Measurements from ENCODE around the gene CMTM4. TPM values are rescaled to one million over a fixed set of nuclear protein-coding genes. Genes with fewer than 3 reads are reported as not detected.
A peak's percentile ranks its signal among the peaks of the same experiment; 100 is the strongest.

CMTM4 gene
- total and polyA plus RNA-seq, 11 donors, result 4.5 to 22.5 (median 12.2) TPM

- H3K36me3 ChIP-seq, result no peaks in the 10 kb centered on the region
- intact Hi-C loops (cut with DNase I), result no loop called here
- DNase-seq (no peak), ATAC-seq (no peak)
- no peak overlapping the region for H3K27ac ChIP-seq
- no peak for TF ChIP-seq POLR2A (IDR thresholded peaks at IDR 0.05)
- TF ChIP-seq CTCF (IDR thresholded peaks at IDR 0.05), result no peak
- WGBS, 4 donors, result 88 to 97% (median 92%) methylated on average over 2 of the region's 2 CpGs
- H3K4me1 ChIP-seq, result peaks cover 2 to 40% (median 14%) of the 10 kb centered on the region in 12 donors
- H3K27me3 ChIP-seq, result no peaks in the 10 kb centered on the region
- no peaks in the 10 kb centered on the region for H3K9me3 ChIP-seq
- H3K4me3 ChIP-seq, result no peak overlapping the region
These were observed 4.5 kb upstream of the CMTM4 start for GRCh38 chr16:66701026-66701425.

DNA sequence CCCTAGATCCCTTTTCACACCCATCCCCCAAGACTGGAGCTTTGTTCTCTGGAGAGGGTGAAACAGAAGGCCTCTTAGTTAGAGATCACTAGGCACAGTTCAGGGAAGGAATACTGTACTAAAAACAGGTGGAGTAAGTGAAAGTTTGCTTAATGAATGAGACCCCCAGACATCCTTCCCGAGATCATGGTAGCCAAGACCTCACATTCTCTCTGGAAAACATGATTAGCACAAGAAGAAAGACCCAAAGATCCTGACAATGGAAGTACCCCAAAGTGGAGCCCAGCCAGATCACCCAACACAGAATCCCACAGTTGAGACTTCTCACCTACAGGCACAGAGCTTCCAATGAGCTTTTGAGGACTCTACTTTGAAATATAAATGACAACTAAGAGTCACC is 3.4 kb upstream of the CMTM4 start:
- H3K36me3 ChIP-seq, result no peaks in the 10 kb centered on the region
- peaks cover 3 to 44% (median 19%) of the 10 kb centered on the region in 12 donors for H3K4me1 ChIP-seq
- no peak overlapping the region for H3K27ac ChIP-seq
- TF ChIP-seq POLR2A (IDR thresholded peaks at IDR 0.05), result no peak
- TF ChIP-seq CTCF (IDR thresholded peaks at IDR 0.05), result no peak
- intact Hi-C loops (cut with DNase I), result loop anchor here in 2 of 10 donors (5.0 to 10.0 kb wide), 3 partner anchors 45 to 85 kb away; partner anchors contain the start of gene DYNC1LI2 (in 1 of the 2)
- DNase-seq (no peak), ATAC-seq (no peak)
- 73 to 87% (median 74%) methylated on average over 1 of the region's 1 CpG for WGBS, 4 donors
- no peaks in the 10 kb centered on the region for H3K9me3 ChIP-seq
- no peak overlapping the region for H3K4me3 ChIP-seq
- no peaks in the 10 kb centered on the region for H3K27me3 ChIP-seq

GRCh38 chr16:66698046-66698445 is 1.5 kb upstream of the CMTM4 start:
- ATAC-seq (no peak), DNase-seq (no peak)
- intact Hi-C loops (cut with DNase I), result loop anchor here in 2 of 10 donors (5.0 to 10.0 kb wide), 3 partner anchors 47 to 83 kb away; partner anchors contain the start of gene DYNC1LI2 (in 1 of the 2)
- H3K9me3 ChIP-seq, result no peaks in the 10 kb centered on the region
- 80 to 89% (median 85%) methylated on average over 7 of the region's 7 CpGs for WGBS, 4 donors
- H3K4me3 ChIP-seq, result no peak overlapping the region
- H3K27me3 ChIP-seq, result no peaks in the 10 kb centered on the region
- H3K27ac ChIP-seq, result no peak overlapping the region
- peaks cover 0 to 36% (median 13%) of the 10 kb centered on the region in 12 donors for H3K4me1 ChIP-seq
- H3K36me3 ChIP-seq, result no peaks in the 10 kb centered on the region
- TF ChIP-seq CTCF (IDR thresholded peaks at IDR 0.05) (no peak), POLR2A (IDR thresholded peaks at IDR 0.05) (no peak)

DNA sequence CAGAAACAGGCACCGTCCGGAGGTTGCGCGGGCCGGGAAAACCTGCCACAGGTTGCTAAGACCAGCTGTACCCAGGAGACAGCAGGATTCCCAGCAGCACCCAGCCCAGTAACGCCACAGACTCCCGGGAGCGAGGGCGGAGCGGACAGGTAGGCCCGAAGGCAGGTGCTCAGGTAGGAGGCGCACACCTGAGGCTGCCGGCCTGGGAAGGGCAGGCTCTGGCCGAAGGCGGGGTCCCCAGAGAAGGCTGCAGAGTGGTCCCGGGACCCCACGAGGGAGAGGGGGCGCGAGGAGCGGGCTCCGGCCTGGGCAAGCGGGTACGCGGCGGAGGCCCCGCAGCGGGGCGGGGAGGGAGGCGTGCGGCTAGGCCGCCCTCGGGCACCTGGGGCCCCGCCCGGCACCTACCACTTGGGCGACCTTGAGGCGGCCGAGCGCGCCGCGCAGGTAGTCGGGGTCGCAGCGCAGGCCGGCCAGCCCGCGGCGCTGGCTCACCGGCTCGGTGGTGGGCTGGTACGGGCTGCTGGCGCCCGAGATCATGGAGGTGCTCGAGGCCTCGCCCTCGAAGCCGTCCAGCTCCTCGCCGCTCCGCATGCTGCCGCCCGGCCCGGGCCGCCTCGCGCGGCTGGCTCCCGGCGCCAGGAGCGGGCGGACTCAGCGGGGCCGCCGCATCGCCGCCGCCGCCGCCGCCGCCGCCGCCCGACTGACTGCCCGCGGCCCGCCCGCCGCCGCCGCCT is 441 bp downstream of the CMTM4 start:
- Histone ChIP-seq H3K27ac (peak overlapping the region in 4 of 12 donors; percentile 34 to 68 (median 58)), H3K36me3 (no peaks in the 10 kb centered on the region), H3K4me3 (peak overlapping the region; percentile 60 to 94 (median 78)), H3K27me3 (no peaks in the 10 kb centered on the region), H3K4me1 (peaks cover 0 to 27% (median 12%) of the 10 kb centered on the region in 12 donors), H3K9me3 (no peaks in the 10 kb centered on the region)
- no peak for TF ChIP-seq POLR2A (IDR thresholded peaks at IDR 0.05)
- no peak for TF ChIP-seq CTCF (IDR thresholded peaks at IDR 0.05)
- peak in 2 of 5 donors; percentile 37 to 70 for DNase-seq
- WGBS, 4 donors, result 2 to 4% (median 2%) methylated on average over 18 to 91 of the region's 91 CpGs
- intact Hi-C loops (cut with DNase I), result loop anchor here in 2 of 10 donors (5.0 to 10.0 kb wide), 3 partner anchors 49 to 81 kb away; partner anchors contain the start of gene DYNC1LI2 (in 1 of the 2)
- peak in 2 of 4 donors; percentile 14 to 23 for ATAC-seq
